ENCODE measurements around the gene SP140. TPM values are rescaled to one million over a fixed set of nuclear protein-coding genes. Genes with fewer than 3 reads are reported as not detected.
A peak's percentile ranks its signal among the peaks of the same experiment; 100 is the strongest.

The SP140 gene
- polyA plus RNA-seq, 1 experiment, result 1.5 TPM

DNA sequence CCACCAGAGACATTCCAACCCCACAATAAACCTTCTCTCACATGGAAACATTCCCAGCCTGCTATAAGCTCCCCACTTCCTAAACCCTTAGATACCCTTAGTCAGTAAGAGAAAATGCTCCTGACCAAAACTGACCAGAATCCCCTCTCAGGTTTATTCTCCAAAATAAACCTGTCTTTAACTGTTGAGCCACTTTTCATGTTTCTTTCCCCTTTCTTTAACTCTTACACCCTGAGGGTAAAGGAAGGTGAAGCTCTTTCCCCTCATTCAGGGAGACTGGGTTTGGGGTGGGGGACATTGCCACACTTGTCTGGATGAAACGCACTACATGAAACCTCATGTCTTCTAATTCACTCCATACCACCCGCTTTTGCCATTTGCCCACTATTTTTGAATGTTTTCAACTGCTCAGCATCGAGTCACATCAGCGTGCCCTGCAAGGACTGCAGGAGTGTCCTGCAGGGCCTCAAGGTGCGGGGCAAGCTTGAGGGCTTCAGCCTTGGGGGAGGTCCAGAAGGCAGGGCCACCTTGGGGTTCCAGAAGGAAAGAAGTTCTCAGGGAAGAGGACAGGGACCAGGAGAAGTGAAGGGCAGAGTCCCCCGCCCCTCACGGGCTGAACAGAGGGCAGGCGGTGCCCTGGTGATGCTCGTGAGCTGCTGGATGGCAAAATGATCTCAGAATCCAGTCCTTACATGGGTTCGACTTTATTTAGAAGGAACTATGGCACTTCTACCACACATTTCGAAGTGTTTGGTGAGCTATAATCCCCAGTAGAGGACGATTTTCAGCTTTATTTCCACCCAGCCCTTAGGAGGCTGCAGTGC, 97.2 kb downstream of the SP140 start:
- CTCF ChIA-PET, result interaction anchor here (0.6 kb wide), 1 partner anchor 73 kb away, joined by 6 read pairs; no protein-coding TSS in a partner anchor
- POLR2A ChIA-PET, result no interaction called here

DNA sequence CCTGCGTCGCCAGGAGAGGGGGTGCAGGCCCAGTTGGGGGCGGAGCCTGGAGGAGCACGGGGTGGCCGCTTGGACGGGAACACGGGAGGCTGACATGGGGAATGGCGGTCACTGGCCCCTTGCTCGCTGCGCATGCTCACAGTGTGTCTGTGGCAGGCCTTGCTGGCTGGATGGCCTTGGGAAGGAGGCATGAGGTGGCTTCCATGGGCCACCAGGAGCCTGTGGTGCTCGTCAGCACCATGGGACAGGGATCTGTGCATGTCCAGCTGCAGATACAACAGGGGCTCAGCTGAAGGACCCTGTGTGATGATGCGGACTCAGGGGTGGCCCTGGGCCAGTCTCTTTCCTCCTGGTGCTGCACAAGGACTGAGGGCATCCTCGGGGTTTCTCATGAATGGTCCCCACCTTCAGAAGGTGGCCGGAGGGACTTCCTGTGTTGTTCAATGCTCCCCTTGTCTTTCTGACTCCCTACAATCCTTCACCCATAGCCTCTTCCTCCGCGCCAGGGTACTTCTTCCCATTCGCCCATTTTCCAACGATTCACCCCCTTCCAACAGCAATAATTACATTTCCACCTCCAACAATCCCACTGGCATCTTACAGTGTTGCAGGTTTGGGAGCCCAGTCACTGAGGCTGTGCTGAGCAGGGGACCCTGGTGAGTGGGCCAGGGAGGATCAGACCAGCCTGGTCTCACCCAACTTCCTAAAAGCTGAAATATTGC, 98.0 kb downstream of the SP140 start:
- CTCF ChIA-PET, result no interaction called here
- POLR2A ChIA-PET, result no interaction called here

More for the DNA sequence above, 97.2 kb downstream of the SP140 start:
- TF ChIP-seq, protein P1, sequence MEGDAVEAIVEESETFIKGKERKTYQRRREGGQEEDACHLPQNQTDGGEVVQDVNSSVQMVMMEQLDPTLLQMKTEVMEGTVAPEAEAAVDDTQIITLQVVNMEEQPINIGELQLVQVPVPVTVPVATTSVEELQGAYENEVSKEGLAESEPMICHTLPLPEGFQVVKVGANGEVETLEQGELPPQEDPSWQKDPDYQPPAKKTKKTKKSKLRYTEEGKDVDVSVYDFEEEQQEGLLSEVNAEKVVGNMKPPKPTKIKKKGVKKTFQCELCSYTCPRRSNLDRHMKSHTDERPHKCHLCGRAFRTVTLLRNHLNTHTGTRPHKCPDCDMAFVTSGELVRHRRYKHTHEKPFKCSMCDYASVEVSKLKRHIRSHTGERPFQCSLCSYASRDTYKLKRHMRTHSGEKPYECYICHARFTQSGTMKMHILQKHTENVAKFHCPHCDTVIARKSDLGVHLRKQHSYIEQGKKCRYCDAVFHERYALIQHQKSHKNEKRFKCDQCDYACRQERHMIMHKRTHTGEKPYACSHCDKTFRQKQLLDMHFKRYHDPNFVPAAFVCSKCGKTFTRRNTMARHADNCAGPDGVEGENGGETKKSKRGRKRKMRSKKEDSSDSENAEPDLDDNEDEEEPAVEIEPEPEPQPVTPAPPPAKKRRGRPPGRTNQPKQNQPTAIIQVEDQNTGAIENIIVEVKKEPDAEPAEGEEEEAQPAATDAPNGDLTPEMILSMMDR (IDR thresholded peaks at IDR 0.05; ENCODE audit: low read depth, low read length), result 0 out of 2 replicates have a peak, but pooled peaks have one; percentile 28
- Histone ChIP-seq H3K27me3 (ENCODE audit: control insufficient read depth, insufficient read depth, low read length) (no peaks in the 10 kb centered on the region), H3K9me3 (ENCODE audit: control insufficient read depth, insufficient read depth, low read length) (peaks cover 14% of the 10 kb centered on the region), H3K4me3 (ENCODE audit: low read depth, low read length) (no peak overlapping the region), H3K27ac (ENCODE audit: low read depth, low read length) (no peak overlapping the region)
- no peak for DNase-seq (ENCODE audit: low read depth, low spot score)

DNA sequence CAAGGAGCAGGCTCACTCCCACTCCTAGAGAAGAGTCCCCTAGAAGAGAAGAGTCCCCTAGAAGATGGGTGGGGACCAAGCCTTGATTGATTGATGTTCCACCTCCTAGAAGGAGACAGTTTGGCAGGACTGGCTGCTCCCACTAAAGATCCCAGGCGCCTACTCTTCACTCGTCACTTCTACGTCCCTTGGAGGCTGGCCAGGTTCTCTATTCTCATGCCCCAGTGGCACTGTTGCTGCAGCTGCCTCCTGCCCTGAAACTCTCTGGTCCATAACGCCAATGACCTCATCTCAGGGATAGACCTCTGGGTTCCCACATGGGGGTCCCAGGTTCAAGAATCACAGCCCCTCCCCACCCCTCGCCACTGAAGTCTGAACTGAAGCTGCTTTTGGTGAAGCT, 99.0 kb downstream of the SP140 start:
- CTCF ChIA-PET, result no interaction called here
- Histone ChIP-seq H3K27ac (ENCODE audit: low read depth, low read length) (no peak overlapping the region), H3K4me3 (ENCODE audit: low read depth, low read length) (no peak overlapping the region), H3K27me3 (ENCODE audit: control insufficient read depth, insufficient read depth, low read length) (no peaks in the 10 kb centered on the region), H3K9me3 (ENCODE audit: control insufficient read depth, insufficient read depth, low read length) (peaks cover 14% of the 10 kb centered on the region)
- no peak for DNase-seq (ENCODE audit: low read depth, low spot score)
- TF ChIP-seq, protein P1 (IDR thresholded peaks at IDR 0.05; ENCODE audit: low read depth, low read length), result no peak
- POLR2A ChIA-PET, result no interaction called here

More for the DNA sequence above, 98.0 kb downstream of the SP140 start:
- H3K9me3 ChIP-seq (ENCODE audit: control insufficient read depth, insufficient read depth, low read length), result peaks cover 14% of the 10 kb centered on the region
- no peak for DNase-seq (ENCODE audit: low read depth, low spot score)
- no peak overlapping the region for H3K27ac ChIP-seq (ENCODE audit: low read depth, low read length)
- H3K27me3 ChIP-seq (ENCODE audit: control insufficient read depth, insufficient read depth, low read length), result no peaks in the 10 kb centered on the region
- TF ChIP-seq, protein P1 (IDR thresholded peaks at IDR 0.05; ENCODE audit: low read depth, low read length), result no peak; the same call in 1 of the 2 replicates
- H3K4me3 ChIP-seq (ENCODE audit: low read depth, low read length), result no peak overlapping the region

DNA sequence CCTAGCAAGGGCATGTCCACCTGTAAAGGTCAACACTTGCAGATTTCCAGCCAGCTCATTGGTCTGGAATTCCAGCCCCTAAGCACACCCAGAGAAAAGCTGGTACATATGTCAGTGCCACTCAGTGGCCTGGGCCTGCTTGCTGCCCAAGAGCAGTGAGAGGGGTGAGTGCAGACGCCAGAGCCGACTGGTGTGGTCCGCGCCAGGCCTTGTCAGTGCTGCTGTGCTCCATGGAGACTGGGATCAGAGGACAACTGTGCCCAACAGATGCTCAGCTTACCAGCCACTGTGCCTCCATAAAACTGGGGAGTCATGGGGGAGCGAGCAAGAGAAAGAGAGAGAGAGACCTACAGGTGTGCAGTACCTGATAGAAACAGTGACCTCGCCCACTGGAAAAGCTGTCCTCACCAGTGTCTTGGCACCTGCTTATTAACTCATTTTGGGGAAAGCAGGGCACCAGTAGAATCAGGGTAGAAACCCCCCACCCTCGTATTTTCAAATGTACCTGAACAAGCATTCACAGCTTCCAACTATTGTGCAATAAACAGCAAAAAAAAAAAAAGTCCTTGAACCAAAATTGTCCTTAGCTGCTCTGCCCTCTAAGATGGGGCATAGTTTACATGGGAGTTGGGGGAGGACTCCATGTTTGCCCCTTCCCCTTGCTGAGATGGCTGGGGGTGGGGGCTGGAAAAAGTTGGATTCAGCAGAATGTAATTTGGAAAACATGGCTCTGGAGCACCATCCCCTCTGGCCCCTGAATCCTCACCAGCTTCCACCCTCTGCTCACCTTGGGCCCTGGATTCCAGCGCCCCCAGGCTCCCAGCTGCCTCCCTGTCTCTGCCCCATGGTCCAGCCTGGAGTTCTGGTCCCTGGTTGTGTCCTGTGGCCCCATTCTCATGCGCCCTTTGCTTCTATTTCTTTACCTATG, 100.0 kb downstream of the SP140 start:
- no peak for DNase-seq (ENCODE audit: low read depth, low spot score)
- H3K27me3 ChIP-seq (ENCODE audit: control insufficient read depth, insufficient read depth, low read length), result no peaks in the 10 kb centered on the region
- ChIA-PET CTCF (interaction anchor here (1.7 kb wide), 1 partner anchor 317 kb away, joined by 4 read pairs; no protein-coding TSS in a partner anchor), POLR2A (no interaction called here)
- TF ChIP-seq, protein P1 (IDR thresholded peaks at IDR 0.05; ENCODE audit: low read depth, low read length), result no peak
- H3K4me3 ChIP-seq (ENCODE audit: low read depth, low read length), result no peak overlapping the region
- H3K9me3 ChIP-seq (ENCODE audit: control insufficient read depth, insufficient read depth, low read length), result peaks cover 14% of the 10 kb centered on the region
- H3K27ac ChIP-seq (ENCODE audit: low read depth, low read length), result no peak overlapping the region

Data from AG04450 (cell line).